Measurements from ENCODE around the gene SMG6.

SMG6 gene

DNA sequence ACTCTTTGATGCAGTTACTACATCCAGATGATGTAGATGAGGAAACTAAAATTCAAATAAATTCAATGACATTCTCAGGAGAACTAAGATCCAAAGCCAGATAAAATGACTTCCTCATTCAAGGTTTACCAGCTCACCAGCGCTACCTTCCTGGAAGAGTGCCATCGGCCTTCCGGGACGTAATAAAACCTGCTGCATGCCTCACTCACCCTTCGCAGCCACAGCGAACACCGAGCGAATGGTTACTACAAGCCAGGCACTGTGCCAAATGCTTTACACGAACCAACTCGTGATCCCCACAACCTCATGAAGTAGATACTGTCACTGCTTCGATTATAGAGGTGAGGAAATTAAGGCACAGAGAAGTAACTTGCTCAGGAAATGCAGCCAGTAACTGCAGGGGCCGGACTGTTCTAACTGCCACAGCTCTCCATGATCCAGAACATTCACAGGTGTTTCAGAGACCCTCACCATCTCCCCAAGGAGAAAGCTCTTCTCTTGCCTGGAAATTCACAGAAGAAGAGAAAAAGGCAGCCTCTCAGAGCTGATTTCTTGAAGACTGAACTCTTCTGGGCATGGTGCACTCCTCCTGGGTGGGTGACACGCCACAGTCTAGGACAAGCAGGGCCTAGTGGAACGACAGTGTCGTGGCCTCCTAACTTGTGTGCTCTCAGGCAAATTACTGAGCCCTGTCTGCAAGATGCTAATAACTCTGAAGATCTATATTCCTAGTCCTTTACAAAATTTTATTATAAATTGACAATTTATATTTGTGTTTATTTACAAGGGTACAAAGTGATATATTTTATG is 201.9 kb downstream of the SMG6 start (continued):
- TF ChIP-seq, protein P1, sequence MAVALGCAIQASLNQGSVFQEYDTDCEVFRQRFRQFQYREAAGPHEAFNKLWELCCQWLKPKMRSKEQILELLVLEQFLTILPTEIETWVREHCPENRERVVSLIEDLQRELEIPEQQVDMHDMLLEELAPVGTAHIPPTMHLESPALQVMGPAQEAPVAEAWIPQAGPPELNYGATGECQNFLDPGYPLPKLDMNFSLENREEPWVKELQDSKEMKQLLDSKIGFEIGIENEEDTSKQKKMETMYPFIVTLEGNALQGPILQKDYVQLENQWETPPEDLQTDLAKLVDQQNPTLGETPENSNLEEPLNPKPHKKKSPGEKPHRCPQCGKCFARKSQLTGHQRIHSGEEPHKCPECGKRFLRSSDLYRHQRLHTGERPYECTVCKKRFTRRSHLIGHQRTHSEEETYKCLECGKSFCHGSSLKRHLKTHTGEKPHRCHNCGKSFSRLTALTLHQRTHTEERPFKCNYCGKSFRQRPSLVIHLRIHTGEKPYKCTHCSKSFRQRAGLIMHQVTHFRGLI (tag by site-specific recombination; IDR thresholded peaks at IDR 0.05), result no peak
- TF ChIP-seq, protein P2, sequence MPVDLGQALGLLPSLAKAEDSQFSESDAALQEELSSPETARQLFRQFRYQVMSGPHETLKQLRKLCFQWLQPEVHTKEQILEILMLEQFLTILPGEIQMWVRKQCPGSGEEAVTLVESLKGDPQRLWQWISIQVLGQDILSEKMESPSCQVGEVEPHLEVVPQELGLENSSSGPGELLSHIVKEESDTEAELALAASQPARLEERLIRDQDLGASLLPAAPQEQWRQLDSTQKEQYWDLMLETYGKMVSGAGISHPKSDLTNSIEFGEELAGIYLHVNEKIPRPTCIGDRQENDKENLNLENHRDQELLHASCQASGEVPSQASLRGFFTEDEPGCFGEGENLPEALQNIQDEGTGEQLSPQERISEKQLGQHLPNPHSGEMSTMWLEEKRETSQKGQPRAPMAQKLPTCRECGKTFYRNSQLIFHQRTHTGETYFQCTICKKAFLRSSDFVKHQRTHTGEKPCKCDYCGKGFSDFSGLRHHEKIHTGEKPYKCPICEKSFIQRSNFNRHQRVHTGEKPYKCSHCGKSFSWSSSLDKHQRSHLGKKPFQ (tag by site-specific recombination; IDR thresholded peaks at IDR 0.05), result 0 out of 2 replicates have a peak, but pooled peaks have one; percentile 18
- peak; percentile 60 for TF ChIP-seq SP7 (tag by site-specific recombination; IDR thresholded peaks at IDR 0.05)
- 0 out of 2 replicates have a peak, but pooled peaks have one; percentile 17 for TF ChIP-seq ZNF24 (tag by site-specific recombination; IDR thresholded peaks at IDR 0.05)
- no peak for TF ChIP-seq ZNF174 (tag by site-specific recombination; IDR thresholded peaks at IDR 0.05)
- TF ChIP-seq ZNF140 (tag by site-specific recombination; IDR thresholded peaks at IDR 0.05), result no peak

DNA sequence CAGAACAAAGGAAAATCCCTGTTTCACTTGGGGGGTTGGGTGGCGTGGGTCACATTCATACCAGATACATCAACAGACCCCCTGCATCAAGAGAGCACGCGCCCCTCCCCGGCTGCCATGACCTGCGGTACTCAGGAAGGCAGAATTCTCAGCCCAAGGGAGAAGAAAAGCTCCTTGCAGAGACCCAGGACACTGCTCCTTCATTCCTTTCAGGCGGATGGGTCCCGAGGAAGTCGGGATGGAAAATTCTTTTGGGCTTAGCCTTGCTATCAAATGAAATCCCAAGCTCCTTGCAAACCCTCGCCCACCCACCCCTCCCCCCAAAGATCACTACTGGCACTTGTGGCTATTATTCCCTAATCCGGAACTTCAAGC is 208.1 kb downstream of the SMG6 start:
- peaks cover 0 to 5% of the 10 kb centered on the region in 2 experiments; a peak in 2 of 3 replicates for H3K36me3 ChIP-seq (ENCODE audit: control insufficient read depth in 2 of 2, insufficient read depth in 1 of 2, low read length in 2 of 2)
- no peak overlapping the region for H3K27ac ChIP-seq (ENCODE audit: extremely low read depth, low read depth, low read length)
- no peak overlapping the region for H3K4me3 ChIP-seq (ENCODE audit: low read depth, low read length)
- CTCF ChIA-PET, result interaction anchor here (0.6 to 1.6 kb wide), 5 partner anchors 27 to 151 kb away, joined by 3 to 8 read pairs (median 3); no protein-coding TSS in a partner anchor
- no peaks in the 10 kb centered on the region for H3K9me3 ChIP-seq (ENCODE audit: control insufficient read depth, insufficient read depth, low read depth, low read length)
- H3K4me1 ChIP-seq (ENCODE audit: control insufficient read depth, insufficient read depth, low read length), result peaks cover 4% of the 10 kb centered on the region; the same call in 1 of the 2 replicates
- POLR2A ChIA-PET, result no interaction called here
- TF ChIP-seq ZNF335 (tag by site-specific recombination; conservative IDR thresholded peaks at IDR 0.05) (no peak), GLI4 (tag by site-specific recombination; IDR thresholded peaks at IDR 0.05) (no peak), FEZF1 (tag by site-specific recombination; IDR thresholded peaks at IDR 0.05) (no peak), ZNF610 (tag by site-specific recombination; IDR thresholded peaks at IDR 0.05; ENCODE audit: borderline replicate concordance) (no peak), ZNF561 (tag by site-specific recombination; IDR thresholded peaks at IDR 0.05; ENCODE audit: borderline replicate concordance) (no peak), ZNF416 (tag by site-specific recombination; IDR thresholded peaks at IDR 0.05) (no peak), HOXD13 (CRISPR knock-in tag; IDR thresholded peaks at IDR 0.05; ENCODE audit: borderline replicate concordance) (no peak), ZNF837 (tag by site-specific recombination; IDR thresholded peaks at IDR 0.05) (no peak), ZNF785 (tag by site-specific recombination; IDR thresholded peaks at IDR 0.05) (no peak), ZNF596 (tag by site-specific recombination; IDR thresholded peaks at IDR 0.05) (no peak), ZNF629 (tag by site-specific recombination; IDR thresholded peaks at IDR 0.05) (no peak)
- TF ChIP-seq, protein P3, sequence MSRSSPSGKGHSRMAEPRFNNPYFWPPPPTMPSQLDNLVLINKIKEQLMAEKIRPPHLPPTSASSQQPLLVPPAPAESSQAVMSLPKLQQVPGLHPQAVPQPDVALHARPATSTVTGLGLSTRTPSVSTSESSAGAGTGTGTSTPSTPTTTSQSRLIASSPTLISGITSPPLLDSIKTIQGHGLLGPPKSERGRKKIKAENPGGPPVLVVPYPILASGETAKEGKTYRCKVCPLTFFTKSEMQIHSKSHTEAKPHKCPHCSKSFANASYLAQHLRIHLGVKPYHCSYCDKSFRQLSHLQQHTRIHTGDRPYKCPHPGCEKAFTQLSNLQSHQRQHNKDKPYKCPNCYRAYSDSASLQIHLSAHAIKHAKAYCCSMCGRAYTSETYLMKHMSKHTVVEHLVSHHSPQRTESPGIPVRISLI (tag by site-specific recombination; IDR thresholded peaks at IDR 0.05), result no peak
- TF ChIP-seq, protein P4, sequence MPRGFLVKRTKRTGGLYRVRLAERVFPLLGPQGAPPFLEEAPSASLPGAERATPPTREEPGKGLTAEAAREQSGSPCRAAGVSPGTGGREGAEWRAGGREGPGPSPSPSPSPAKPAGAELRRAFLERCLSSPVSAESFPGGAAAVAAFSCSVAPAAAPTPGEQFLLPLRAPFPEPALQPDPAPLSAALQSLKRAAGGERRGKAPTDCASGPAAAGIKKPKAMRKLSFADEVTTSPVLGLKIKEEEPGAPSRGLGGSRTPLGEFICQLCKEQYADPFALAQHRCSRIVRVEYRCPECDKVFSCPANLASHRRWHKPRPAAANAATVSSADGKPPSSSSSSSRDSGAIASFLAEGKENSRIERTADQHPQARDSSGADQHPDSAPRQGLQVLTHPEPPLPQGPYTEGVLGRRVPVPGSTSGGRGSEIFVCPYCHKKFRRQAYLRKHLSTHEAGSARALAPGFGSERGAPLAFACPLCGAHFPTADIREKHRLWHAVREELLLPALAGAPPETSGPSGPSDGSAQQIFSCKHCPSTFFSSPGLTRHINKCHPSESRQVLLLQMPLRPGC (tag by site-specific recombination; IDR thresholded peaks at IDR 0.05), result no peak
- TF ChIP-seq, protein P5, sequence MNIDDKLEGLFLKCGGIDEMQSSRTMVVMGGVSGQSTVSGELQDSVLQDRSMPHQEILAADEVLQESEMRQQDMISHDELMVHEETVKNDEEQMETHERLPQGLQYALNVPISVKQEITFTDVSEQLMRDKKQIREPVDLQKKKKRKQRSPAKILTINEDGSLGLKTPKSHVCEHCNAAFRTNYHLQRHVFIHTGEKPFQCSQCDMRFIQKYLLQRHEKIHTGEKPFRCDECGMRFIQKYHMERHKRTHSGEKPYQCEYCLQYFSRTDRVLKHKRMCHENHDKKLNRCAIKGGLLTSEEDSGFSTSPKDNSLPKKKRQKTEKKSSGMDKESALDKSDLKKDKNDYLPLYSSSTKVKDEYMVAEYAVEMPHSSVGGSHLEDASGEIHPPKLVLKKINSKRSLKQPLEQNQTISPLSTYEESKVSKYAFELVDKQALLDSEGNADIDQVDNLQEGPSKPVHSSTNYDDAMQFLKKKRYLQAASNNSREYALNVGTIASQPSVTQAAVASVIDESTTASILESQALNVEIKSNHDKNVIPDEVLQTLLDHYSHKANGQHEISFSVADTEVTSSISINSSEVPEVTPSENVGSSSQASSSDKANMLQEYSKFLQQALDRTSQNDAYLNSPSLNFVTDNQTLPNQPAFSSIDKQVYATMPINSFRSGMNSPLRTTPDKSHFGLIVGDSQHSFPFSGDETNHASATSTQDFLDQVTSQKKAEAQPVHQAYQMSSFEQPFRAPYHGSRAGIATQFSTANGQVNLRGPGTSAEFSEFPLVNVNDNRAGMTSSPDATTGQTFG (tag by site-specific recombination; IDR thresholded peaks at IDR 0.05; ENCODE audit: borderline replicate concordance), result no peak
- TF ChIP-seq, protein P6, sequence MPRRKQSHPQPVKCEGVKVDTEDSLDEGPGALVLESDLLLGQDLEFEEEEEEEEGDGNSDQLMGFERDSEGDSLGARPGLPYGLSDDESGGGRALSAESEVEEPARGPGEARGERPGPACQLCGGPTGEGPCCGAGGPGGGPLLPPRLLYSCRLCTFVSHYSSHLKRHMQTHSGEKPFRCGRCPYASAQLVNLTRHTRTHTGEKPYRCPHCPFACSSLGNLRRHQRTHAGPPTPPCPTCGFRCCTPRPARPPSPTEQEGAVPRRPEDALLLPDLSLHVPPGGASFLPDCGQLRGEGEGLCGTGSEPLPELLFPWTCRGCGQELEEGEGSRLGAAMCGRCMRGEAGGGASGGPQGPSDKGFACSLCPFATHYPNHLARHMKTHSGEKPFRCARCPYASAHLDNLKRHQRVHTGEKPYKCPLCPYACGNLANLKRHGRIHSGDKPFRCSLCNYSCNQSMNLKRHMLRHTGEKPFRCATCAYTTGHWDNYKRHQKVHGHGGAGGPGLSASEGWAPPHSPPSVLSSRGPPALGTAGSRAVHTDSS (tag by site-specific recombination; IDR thresholded peaks at IDR 0.05), result no peak
- TF ChIP-seq, protein P7, sequence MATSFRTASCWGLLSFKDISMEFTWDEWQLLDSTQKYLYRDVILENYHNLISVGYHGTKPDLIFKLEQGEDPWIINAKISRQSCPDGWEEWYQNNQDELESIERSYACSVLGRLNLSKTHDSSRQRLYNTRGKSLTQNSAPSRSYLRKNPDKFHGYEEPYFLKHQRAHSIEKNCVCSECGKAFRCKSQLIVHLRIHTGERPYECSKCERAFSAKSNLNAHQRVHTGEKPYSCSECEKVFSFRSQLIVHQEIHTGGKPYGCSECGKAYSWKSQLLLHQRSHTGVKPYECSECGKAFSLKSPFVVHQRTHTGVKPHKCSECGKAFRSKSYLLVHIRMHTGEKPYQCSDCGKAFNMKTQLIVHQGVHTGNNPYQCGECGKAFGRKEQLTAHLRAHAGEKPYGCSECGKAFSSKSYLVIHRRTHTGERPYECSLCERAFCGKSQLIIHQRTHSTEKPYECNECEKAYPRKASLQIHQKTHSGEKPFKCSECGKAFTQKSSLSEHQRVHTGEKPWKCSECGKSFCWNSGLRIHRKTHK (tag by site-specific recombination; IDR thresholded peaks at IDR 0.05), result no peak
- TF ChIP-seq, protein P8, sequence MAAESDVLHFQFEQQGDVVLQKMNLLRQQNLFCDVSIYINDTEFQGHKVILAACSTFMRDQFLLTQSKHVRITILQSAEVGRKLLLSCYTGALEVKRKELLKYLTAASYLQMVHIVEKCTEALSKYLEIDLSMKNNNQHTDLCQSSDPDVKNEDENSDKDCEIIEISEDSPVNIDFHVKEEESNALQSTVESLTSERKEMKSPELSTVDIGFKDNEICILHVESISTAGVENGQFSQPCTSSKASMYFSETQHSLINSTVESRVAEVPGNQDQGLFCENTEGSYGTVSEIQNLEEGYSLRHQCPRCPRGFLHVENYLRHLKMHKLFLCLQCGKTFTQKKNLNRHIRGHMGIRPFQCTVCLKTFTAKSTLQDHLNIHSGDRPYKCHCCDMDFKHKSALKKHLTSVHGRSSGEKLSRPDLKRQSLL (tag by site-specific recombination; IDR thresholded peaks at IDR 0.05), result no peak
